HG02610 (cell line): ENCODE measurements around the gene CDCP2.

ENCODE experiments used
- ATAC-seq: cut with Tn5 transposase; IDR thresholded peaks from one replicate; pipeline ENCODE4 v1.9.1; 2021; ENCODE audit warnings: mild to moderate bottlenecking, moderate library complexity; ENCODE audit not compliant: unreplicated experiment

The CDCP2 gene

GRCh38 chr1:54137534-54138061 is 15.2 kb downstream of the CDCP2 start:
- ATAC-seq: no peak

GRCh38 chr1:54136963-54137533 is 15.8 kb downstream of the CDCP2 start:
- ATAC-seq: no peak

- ATAC-seq: no peak
These were observed 16.4 kb downstream of the CDCP2 start for GRCh38 chr1:54136269-54136896.

GRCh38 chr1:54135436-54136120 is 17.2 kb downstream of the CDCP2 start:
- ATAC-seq: no peak

GRCh38 chr1:54134295-54134694 is 18.5 kb downstream of the CDCP2 start:
- ATAC-seq: no peak

- ATAC-seq: no peak
These were observed 20.3 kb downstream of the CDCP2 start for GRCh38 chr1:54132495-54132894.

- ATAC-seq: no peak
These were observed 21.4 kb downstream of the CDCP2 start for GRCh38 chr1:54131419-54131818.

- ATAC-seq: no peak
These were observed 22.9 kb downstream of the CDCP2 start for GRCh38 chr1:54129858-54130257.

- no peak for ATAC-seq
These were observed 25.1 kb downstream of the CDCP2 start for GRCh38 chr1:54127594-54128300.

- ATAC-seq: no peak
These were observed 26.5 kb downstream of the CDCP2 start for GRCh38 chr1:54126271-54126815.

- no peak for ATAC-seq
These were observed 27.3 kb downstream of the CDCP2 start for GRCh38 chr1:54125386-54126070.

GRCh38 chr1:54124906-54125305 is 27.9 kb downstream of the CDCP2 start:
- no peak for ATAC-seq

GRCh38 chr1:54124472-54124871 is 28.3 kb downstream of the CDCP2 start:
- no peak for ATAC-seq

- no peak for ATAC-seq
These were observed 29.8 kb downstream of the CDCP2 start for GRCh38 chr1:54122992-54123391.

GRCh38 chr1:54122135-54122751 is 30.6 kb downstream of the CDCP2 start:
- no peak for ATAC-seq

- ATAC-seq: no peak
These were observed 31.2 kb downstream of the CDCP2 start for GRCh38 chr1:54121482-54122134.

GRCh38 chr1:54120698-54121481 is 31.9 kb downstream of the CDCP2 start:
- ATAC-seq: no peak

GRCh38 chr1:54120018-54120697 is 32.6 kb downstream of the CDCP2 start:
- no peak for ATAC-seq
